Measurements from ENCODE around the gene CD22. TPM values are rescaled to one million over a fixed set of nuclear protein-coding genes. Genes with fewer than 3 reads are reported as not detected.

The CD22 gene
- total and polyA plus RNA-seq, 2 of the 4 experiments (the other 2 are of a cell fraction), result 0.18 to 0.22 TPM

- Histone ChIP-seq H3K79me1 (ENCODE audit: low read depth in 1 of 2, low read length in 2 of 2) (no peaks in the 10 kb centered on the region), H3K4me1 (ENCODE audit: control insufficient read depth, insufficient read depth, low read length) (no peaks in the 10 kb centered on the region), H2BK5ac (ENCODE audit: low read depth, low read length, poor library complexity, severe bottlenecking) (no peak overlapping the region), H4K91ac (ENCODE audit: insufficient read depth, low read depth, low read length) (no peak overlapping the region), H2BK120ac (ENCODE audit: low read depth, low read length) (no peak overlapping the region), H3K36me3 (ENCODE audit: control insufficient read depth, insufficient read depth, low read length) (no peaks in the 10 kb centered on the region), H4K5ac (ENCODE audit: low read depth, low read length) (no peak overlapping the region), H3K9me1 (ENCODE audit: insufficient read depth, low read length) (no peaks in the 10 kb centered on the region), H3K9me3 (ENCODE audit: control insufficient read depth, insufficient read depth, low read length) (no peaks in the 10 kb centered on the region), H4K8ac (ENCODE audit: low read depth in 2 of 2, low read length in 2 of 2) (no peak overlapping the region), H4K20me1 (ENCODE audit: insufficient read depth, low read length) (no peaks in the 10 kb centered on the region), H3K4me2 (ENCODE audit: low read depth, low read length) (no peak overlapping the region), H3K14ac (replicated peaks; ENCODE audit: low read depth, low read length) (no peak overlapping the region), H2BK20ac (ENCODE audit: low read depth, low read length) (no peak overlapping the region), H3K27ac (ENCODE audit: insufficient read depth, low read length) (no peak overlapping the region), H3K56ac (ENCODE audit: extremely low read depth, insufficient read depth, low read length) (no peak overlapping the region), H3K18ac (ENCODE audit: low read depth, low read length) (no peak overlapping the region), H3K23ac (ENCODE audit: low read depth, low read length) (no peak overlapping the region), H2BK15ac (ENCODE audit: low read depth, low read length) (no peak overlapping the region), H3K4me3 (ENCODE audit: insufficient read depth, low read depth, low read length) (no peak overlapping the region), H2AK9ac (replicated peaks; ENCODE audit: low read depth, low read length, poor library complexity) (no peak overlapping the region), H2AK5ac (ENCODE audit: low read depth, low read length) (no peak overlapping the region), H3K9ac (ENCODE audit: low read depth, low read length) (no peak overlapping the region), H2AFZ (replicated peaks; ENCODE audit: low read length, poor library complexity) (no peak overlapping the region), H3K4ac (ENCODE audit: low read depth, low read length) (no peak overlapping the region), H3K27me3 (ENCODE audit: control insufficient read depth, insufficient read depth, low read length) (no peaks in the 10 kb centered on the region; the same call in 1 of the 2 replicates)
- BruUV-seq (replicated peaks), result no TSS peak
- DNase-seq, result no peak
- ChIA-PET POLR2A (ENCODE audit: unreplicated experiment) (no interaction called here), CTCF (no interaction called here)
- dilution Hi-C loops (cut with HindIII; ENCODE audit: low sequenced_read_pairs, unreplicated experiment) (no loop called here), intact Hi-C loops (cut with micrococcal nuclease) (no loop called here), in situ Hi-C loops (cut with MboI; ENCODE audit: low sequenced_read_pairs) (no loop called here)
- WGBS, 2 experiments (ENCODE audit: extremely low coverage in 2 of 2, insufficient read length in 1 of 2), result 40% methylated on average over 3 of the region's 7 CpGs; no CpG with 5 or more reads in 1 of the 2 experiments
- no peak for ATAC-seq (ENCODE audit: low read depth)
- TF ChIP-seq ELK1 (IDR thresholded peaks at IDR 0.05; ENCODE audit: borderline replicate concordance, low read depth, low read length) (no peak), CEBPB (IDR thresholded peaks at IDR 0.05; ENCODE audit: low read depth, low read length) (no peak), FOS (IDR thresholded peaks at IDR 0.05; ENCODE audit: low read depth, low read length) (no peak), USF2 (IDR thresholded peaks at IDR 0.05; ENCODE audit: low read depth, low read length) (no peak), RFX5 (IDR thresholded peaks at IDR 0.05; ENCODE audit: low read depth, low read length) (no peak), MAFK (IDR thresholded peaks at IDR 0.05; ENCODE audit: low read depth, low read length) (no peak), NFE2L2 (IDR thresholded peaks at IDR 0.05; ENCODE audit: low read depth, low read length) (no peak), CTCF (conservative IDR thresholded peaks at IDR 0.05; ENCODE audit: low read depth, low read length) (no peak), POLR2A (IDR thresholded peaks at IDR 0.05; ENCODE audit: low read depth, low read length) (no peak), MAZ (IDR thresholded peaks at IDR 0.05; ENCODE audit: borderline replicate concordance, low read depth, low read length) (no peak), RAD21 (IDR thresholded peaks at IDR 0.05; ENCODE audit: low read length) (no peak), RCOR1 (IDR thresholded peaks at IDR 0.05; ENCODE audit: insufficient replicate concordance, low read length) (no peak), CHD1 (IDR thresholded peaks at IDR 0.05; ENCODE audit: low read depth, low read length) (no peak), SMC3 (IDR thresholded peaks at IDR 0.05; ENCODE audit: low read depth, low read length) (no peak), BHLHE40 (IDR thresholded peaks at IDR 0.05; ENCODE audit: low read depth, low read length) (no peak), MXI1 (IDR thresholded peaks at IDR 0.05; ENCODE audit: borderline replicate concordance, low read depth, low read length) (no peak)
Measured at GRCh38 chr19:35308910-35309309, 20.1 kb upstream of the CD22 start.

Measured in IMR-90 (cell line).